ENCODE measurements around the gene SPECC1.
"Not testable (repeated sequence)": the region's sequence is repeated elsewhere in the genome, so short reads cannot be mapped to it uniquely, and the experiment has no call there.

Gene SPECC1

DNA sequence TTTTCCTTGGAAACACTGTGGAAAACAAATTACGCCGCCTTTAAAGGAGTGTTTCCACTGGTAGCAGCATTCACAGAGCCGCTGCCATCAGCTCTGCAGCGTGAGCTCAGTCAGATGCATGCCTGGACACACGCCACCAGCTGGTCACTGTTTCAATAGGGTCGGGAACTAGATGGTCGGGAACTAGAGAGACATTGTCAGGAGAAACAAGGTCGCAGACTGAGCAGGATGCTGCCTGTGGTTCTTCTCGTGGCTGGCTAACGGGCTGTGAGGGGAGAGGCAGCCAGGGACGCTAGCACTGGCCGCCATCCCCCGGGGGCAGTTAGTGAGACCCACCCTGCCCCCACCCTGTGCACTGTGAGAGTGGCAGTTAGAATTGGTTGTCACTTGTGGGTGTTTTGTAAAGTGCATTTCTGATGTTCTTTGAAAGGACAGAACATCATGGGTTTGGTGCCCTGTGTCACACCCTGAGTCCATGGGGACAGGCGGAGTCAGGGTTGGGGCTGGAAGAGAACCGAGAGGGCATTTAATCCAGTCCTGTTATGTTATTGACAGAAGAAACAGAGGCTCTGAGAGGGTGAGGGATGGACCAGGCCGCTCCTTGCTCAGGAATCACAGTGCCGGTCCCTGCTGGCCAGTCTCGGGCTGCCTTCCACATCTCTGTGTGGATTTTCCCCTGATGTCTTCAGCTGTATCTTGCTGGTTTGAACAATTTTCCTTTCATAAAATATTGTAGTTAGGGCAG, 86.3 kb downstream of the SPECC1 start:
- peak; percentile 24 for DNase-seq

DNA sequence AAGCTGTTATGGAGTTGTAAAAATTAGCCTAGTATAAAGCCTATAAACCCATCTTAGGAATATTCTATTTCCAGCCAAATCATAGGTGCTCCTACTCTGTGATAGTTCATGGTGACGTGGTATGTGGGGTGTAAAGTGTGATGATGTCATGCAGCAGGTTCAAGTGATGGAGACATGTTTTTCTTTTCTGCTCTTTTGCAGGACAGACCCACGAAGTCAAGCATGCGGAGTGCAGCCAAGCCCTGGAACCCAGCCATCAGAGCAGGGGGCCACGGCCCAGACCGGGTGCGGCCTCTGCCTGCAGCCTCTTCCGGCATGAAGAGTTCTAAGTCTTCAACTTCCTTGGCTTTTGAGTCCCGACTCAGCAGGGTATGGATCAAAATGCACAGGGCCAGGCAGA, 87.3 kb downstream of the SPECC1 start:
- DNase-seq, result no peak

DNA sequence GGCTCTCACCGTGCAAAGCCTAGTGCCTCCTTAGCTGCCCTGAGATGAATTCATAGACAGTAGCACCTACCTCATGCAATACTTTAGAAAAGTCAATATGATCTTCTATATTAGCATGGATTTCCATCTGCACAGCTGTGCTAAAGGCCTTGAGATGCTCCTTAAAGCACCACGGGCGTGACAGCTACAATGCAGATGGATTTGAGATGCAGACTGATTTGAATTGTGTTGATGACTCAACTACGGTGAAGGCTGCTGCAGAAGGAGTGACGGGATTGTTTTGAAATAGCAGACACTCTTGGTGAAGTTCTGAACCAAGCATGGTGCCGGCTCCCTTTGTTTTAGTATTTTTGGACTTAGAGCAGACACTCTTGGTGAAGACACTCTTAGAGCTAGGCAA, 88.2 kb downstream of the SPECC1 start:
- DNase-seq, result no peak

DNA sequence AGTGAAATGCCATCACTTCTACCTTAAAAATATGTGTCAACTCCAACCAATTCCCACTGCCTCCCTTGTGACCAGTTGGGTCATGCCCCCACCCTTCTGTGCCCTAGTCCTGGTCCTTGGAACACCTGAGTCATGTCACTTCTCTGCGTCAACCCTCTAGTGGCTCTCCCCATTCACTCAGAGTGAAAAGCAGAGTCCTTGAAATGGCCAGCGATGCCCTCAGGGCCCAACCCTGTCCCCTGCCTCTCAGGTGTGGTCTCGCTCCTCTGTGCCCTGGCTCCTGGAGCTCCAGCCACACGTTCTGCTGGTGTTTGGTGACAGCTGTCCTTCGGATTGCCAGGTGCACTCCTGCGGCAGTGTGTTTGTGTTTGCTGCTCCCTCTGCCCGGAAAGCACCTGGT, 89.2 kb downstream of the SPECC1 start:
- no peak for DNase-seq

DNA sequence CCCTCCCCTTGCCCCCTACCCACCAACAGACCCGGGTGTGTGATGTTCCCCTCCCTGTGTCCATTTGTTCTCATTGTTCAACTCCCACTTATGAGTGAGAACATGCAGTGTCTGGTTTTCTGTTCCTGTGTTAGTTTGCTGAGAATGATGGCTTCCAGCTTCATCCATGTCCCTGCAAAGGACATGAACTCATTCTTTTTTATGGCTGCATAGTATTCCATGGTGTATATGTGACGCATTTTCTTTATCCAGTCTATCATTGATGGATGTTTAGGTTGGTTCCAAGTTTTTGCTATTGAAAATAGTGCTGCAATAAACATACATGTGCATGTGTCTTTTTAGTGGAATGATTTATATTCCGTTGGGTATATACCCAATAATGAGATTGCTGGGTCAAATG, 91.6 kb downstream of the SPECC1 start:
- not testable (repeated sequence) for DNase-seq

DNA sequence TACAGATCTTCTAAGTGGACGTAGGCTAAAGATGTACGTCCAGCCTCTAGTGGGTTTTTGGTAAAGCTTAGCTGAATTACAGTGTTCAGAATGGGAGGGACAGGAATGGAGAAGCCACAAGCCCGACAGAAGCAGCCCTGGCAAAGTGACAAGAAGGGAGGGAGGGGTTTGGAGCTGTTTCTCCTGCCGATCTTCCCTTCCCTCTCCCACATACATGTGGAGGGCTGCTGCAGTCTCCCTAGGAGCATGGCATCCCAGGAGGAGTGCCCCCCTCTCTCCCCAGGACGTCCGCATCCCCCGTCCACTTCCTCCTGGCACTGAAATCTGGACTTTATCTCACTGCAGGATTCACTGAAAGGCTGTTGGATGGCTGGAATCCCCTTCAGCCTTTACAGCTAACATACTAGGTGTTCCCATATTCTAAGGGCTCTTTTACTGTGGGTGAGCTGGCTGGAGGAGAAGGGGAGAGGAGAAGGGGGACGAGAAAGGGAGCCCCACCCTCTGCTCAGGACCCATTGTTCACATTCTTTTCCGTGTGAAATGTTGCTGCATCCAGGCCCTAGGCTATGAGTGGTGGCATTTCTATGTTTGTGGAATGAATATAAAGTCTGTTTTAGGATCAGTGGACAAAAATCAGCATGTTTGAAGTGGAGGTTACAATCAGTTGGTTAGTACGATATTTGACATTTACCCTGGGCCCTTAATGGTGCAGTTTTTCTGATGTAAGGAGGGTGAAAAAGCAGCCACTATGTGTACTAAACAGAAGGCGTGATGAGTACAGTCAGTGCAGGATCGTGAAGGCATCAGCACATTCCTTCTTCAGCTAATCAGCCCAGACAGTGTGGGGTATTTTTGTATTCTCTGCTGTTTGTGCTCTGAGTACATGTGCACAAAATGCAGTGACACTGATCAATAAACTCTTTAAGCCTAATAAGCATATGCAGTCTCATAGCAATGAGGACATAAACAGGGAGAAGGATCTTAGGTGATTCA, 94.6 kb downstream of the SPECC1 start:
- DNase-seq, result no peak

DNA sequence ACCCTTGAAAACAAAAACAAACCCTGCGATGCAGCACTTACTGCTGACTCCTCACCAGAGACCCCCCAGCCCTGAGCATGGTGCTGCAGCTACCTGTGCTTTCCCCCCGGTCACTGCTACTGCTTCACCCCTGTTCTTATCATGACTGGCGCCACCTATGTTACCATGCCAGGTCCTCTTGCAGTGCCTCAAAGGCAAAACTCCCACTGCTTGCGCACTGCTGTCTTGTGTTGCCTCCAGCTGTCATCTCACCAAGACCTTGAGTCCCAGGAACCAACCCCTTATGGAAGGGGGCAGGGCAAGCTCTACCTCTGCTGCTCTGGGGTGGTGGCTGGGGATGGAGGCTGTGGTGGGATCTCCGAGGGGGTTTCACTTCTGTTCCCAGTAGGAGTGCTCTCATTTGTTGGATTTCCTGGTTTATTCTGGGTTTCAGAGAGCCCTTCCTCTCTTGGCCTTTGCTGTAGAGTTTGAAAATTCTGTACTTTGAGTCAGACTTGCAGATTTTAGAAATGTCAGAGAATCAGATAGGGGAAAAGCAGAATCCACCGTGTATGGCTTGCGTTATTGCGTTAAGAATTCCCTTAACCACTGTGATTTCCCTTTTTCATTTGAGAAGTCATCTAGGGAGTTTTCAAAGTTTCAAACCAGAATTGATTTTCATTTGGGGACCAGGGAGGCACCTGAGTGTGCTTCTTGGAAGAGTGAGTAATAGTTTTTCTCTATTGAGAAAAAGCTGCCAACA, 96.6 kb downstream of the SPECC1 start:
- DNase-seq, result no peak

DNA sequence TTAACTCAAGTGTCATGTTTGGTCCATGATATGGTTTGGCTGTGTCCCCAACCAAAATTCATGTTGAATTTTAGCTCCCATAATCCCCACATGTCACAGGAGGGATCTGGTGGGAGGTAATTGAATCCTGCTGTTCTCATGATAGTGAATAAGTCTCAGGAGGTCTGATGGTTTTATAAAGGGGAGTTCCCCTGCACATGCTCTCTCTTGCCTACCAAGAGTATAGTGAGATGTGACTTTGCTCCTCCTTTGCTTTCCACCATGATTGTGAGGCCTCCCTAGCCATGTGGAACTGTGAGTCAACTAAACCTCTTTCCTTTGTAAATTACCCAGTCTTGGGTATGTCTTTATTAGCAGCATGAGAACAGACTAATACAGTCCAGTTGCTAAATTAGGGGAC, 97.3 kb downstream of the SPECC1 start:
- DNase-seq, result not testable (repeated sequence)

DNA sequence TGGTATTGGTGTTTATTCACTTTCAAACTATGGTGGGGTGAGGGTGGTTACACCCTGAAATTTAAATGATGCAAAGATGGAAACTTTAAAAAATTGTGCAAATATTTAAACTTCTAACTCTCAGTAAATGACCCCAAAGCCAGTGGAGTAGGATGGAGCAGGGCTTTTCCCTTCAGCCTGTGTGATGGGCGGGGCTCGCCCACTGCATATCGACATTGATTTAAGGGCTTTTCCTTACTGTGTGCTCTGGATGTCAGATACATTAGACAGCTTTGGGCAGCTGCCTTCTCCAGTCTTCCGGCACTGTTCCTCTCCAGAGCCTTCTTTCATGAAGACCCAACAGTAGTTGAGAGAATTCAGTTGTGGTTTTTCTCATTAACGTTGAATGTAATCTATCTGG, 99.9 kb downstream of the SPECC1 start:
- no peak for DNase-seq

DNA sequence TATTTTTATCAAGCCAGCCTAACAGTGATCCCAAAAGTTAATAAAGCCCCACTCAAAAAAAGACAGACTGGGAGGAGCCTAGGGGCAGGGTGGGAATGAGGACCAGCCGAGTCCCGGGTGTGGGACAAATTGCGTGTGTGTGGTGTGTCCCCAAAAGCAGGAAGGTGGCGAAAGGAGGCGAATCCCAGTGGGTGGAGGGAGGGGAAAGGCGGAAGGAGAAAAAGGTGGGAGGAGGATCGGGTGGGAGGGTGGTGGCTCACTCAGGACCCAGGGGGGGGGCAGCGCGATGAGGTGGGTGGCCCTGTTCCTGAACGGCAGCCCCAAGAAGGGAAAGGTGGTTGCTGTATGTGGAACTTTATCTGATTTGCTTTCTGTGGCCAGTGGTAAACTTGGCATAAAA, 102.4 kb downstream of the SPECC1 start:
- no peak for DNase-seq

DNA sequence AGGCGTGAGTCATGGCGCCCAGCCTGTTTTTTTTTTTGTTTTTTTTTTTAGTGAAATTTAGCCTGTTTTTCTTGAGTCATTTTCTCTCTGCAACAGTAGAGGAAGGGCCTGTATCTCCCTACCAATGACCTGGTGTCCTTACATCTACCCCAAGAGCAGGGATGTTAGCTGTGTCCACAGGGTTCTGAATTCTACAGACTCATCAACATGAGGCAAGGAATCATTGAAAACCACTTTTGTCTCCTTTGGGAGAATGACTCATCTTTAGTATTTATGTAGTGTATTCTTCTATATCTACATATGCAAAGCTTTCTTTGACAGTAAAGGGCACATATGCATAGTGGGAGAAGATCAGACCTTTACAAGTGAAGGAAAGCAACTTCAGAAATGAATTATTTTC, 105.3 kb downstream of the SPECC1 start:
- DNase-seq, result no peak

DNA sequence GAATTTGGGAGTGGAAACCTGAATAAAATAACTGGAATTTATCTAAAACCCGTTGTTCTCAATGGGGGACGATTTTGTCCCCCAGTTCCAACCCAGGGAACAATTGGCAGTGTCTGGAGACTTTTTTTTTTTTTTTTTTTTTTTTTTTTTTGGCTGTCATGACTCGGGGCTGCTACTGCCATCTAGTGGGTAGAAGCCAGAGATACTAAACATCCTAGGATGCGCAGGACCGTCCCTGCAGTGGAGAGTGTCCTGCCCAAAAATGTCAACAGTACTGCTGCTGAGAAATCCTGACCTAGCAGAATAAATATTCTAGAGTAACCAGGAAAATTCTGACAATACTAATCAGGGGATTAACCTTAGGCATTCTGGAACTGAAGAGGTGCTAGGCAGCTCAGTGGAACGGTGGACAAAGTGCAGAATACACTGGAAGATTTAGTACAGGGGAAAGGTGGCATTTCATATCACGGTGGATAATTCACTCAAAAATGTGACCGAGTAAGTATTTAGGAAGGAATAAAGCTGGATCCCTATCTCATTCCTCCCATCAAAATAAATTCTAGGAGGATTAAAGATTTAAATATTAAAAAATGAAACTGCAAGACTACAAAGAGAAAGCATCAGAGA, 107.6 kb downstream of the SPECC1 start:
- DNase-seq, result peak; percentile 77

DNA sequence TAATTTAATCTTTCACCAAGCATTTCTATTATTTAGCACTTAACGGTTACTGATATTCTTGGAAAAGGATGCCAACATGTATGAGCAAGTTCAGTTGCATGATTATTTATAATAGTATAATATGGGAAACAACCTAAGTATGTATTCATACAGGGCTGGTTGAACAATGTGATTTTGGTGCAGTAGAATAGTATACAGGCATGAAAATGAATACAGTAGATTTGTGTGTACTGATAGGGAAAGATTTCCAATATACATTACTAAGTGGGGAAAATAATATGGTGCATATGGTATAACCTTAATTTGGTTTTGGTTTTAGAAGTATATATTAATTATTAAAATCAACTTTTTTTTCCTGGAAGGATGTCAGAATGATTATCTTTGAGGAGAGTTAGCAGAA, 109.1 kb downstream of the SPECC1 start:
- DNase-seq, result no peak

DNA sequence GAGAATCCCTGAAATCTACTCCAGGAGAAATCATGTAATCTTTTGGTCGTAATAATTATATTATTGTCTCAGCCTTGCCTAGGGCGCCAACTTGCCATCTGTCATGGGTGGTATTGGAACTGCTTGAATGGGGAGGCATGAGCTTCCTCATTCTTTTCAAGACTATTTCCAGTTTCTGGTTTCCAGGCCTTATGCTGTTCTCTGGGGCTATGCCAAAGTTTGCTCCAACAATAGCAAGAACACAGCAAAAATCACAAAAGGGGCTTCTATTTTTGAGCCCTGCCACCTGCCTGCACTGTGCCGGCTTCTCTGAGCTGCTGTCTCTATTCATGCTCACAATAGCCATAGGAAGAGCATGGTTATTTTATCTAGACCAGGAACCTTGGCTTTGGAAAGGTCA, 111.7 kb downstream of the SPECC1 start:
- DNase-seq, result no peak

DNA sequence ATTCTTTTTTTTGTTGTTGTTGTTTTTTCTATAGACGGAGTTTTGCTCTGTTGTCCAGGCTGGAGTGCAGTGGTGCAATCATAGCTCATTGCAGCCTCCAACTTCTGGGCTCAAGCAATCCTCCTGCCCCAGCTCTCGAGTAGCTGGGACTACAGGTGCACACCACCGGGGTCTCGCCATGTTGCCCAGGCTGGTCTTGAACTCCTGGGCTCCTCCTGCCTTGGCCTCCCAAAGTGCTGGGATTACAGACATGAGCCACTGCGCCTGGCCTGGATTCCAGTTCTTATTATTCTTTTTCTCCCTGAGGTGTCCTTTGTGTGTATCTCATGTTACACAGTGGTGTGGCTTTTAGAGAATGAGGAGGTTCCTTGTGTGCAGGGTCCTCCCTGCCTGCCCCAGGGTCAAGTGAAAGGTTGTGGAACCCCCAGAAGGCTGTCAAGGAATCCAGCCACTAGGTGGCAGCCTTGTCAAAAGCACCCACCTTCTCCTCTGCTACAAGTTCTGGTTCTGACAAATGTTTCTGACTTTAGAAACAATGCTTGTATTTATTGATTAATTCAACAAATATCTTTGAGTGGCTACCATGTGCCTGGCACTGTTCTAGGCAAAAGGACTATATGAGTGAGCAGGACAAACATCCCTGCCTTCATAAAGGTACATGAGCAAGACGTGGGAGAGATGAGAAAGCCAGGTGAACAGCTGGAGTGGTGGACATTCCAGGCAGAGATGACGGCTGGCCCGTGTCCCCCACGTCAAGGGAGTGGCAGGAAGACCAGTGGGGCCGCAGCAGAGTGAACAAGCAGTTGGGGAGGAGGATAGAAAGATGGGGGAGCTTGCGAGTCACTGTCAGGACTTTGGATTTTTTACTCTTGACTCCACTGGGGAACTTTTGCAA, 112.4 kb downstream of the SPECC1 start:
- DNase-seq, result peak; percentile 24

DNA sequence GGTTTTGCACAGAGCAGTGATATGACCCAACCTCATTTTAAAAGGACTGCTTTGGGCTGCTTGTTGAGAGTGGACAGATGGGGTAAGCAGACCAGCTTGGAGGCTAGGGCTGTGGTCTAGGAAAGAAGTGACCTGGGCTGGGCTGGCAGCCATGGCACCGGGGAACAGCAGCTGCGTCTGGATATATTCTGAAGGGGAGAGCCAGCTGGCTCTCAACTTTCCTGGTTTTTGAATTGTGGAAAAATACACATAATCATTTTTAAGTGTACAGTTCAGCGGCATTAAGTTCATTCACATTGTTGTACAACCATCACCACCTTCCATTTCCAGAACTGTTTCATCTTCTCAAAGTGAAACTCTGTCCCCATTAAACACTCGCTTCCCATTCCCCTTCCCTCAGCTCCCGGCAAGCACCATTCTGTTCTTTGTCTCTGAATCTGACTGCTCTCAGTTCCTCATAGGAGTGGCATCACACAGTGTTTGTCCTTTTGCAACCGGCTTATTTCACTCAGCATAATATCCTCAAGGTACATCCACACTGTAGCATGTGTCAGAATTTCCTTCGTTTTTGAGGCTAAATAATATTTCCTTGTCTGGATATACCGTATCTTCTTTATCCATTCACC, 113.2 kb downstream of the SPECC1 start:
- DNase-seq, result no peak

DNA sequence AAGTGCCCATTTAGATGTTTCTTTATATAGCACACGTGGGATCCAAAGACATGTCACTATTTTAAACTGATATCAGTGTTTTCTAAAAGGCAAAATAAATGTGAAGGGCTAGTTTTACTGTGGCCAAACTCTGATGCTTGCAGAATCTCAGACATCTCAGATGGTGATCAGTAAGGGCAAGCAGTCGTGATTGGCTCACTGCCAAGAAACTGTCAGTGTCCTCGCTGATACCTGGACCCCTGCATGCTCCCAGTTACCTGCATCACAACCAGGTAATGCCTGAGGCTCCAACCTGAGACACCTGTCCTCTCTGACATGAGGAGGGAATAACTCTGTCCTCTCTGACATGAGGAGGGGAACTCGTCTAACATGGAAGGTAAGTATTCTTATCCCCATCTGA, 114.0 kb downstream of the SPECC1 start:
- DNase-seq, result no peak

DNA sequence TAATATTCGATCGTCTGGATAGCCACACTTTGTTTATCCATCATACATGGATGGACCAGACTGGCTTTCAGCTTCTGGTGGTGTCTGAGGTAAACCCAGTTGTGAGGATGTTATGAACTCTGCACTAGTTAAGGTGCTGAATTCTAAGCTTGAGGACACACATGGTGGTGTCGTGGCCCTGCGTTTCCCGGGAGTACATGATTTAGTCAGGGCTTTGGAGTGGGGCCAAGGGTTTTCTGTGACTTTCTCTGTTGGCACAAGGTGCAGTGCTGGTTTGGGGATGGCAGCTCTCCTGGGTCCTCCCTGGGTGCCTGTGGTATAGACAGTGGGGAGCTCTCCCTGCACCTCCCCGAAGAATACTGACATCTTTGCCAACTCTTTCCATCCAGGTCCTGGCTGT, 116.6 kb downstream of the SPECC1 start:
- DNase-seq, result no peak

DNA sequence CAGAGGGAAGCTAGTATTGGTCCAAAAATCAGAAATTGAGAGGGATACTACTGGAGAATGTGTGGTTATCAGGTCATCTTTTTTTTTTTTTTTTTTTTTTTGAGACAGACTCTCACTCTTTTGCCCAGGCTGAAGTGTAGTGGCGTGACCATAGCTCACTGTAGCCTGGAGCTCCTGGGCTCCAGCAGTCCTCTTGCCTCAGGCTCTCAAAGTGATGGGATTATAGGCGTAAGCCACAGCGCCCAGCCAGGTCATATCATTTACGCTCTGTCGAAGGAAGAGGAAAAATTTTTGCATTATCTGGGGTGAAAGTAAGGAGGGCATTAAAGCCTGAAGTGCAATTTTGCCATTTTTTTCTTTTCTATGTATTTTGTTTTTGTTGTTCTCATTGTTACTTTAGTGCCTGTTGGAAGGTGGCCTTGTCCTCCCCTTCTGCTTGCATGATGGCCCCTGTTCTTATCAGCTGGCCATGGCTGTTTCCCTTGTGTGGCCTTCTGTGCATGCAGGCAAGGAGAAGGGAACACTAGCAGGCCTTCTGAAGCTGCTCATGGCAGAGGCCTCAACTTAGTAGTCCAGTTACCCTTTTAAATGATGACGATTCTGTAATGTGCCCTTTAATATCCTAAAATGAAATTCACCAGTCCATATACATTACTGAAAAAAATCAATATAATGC, 118.3 kb downstream of the SPECC1 start:
- DNase-seq, result no peak

DNA sequence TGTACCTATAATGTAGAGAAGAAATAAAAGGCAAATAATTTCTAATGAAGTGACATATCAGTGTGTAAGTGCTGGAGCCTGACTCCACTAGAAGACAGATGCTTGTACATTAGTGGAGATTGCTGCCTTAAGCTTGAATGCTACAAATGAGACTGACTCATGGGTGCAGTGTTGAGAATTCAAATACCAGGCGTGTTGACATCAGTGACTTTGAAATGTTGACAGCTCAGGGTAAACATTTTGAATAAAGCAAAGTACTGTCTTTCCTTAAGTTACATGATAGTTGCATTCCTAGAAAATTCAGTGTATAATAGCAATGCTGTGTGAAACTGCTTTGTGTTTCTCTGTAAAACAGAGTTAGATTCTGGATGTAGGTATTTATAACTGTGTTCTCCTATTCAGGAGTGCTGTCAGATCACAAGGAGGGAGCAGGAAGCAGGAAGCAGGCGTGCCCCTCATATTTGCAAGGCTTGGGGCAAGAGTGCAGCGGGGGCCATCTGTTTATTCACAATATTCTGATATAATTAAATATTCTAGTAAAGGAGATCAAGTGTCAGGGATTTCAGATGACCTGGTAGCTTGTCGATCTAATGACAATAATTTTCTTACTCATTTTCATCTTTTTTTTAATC, 119.0 kb downstream of the SPECC1 start:
- DNase-seq, result no peak

Data from NCI-H1436 (cell line).